NCI-H1930 (cell line): ENCODE measurements around the gene UVSSA.
"Not testable (repeated sequence)": the region's sequence is repeated elsewhere in the genome, so short reads cannot be mapped to it uniquely, and the experiment has no call there.

Experiments used
- DNase-seq, 2 experiments: peaks; one replicate each; lab custom pipeline; 2025; lab: John Stamatoyannopoulos, UW

UVSSA gene

DNA sequence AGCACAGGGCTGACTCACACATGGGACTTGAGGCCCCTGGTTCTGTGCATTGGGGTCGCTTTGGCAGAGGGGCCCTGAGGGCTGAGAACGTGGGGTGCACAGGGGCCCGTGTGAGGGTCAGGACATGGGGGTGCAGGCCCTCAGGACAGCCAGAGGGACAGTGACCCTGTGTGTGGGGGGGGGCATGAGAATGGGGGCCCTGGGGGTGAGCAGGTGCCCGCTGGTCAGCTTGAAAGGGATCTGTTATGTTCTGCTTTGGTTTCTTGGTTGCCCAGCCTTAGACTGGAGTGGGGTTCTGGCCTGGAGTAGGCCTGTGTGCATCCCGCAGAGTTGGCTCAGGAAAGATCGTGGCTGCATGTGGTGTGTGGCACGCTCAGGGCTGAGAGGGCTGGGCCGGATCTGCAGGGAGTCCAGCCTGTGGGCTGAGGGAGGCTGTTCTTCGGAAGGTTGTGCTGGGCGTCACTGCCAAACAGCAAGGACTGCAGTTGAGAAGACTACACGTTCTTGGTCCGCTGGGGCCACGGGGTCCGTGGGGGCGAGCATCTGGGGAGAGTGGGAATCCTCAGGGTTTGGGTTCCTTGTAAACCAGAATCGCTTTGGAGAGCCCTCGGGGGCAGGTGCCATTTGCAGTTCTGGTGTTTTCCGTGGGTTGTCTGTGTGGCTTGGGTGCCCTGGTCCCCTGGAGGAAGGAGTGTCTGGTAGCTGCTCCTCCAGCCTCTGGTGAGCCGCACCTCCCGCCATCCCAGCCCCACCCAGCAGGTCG is 15.2 kb upstream of the UVSSA start:
- no peak for DNase-seq

- no peak for DNase-seq
Observed at GRCh38 chr4:1332686-1333085, 14.3 kb upstream of the UVSSA start.

DNA sequence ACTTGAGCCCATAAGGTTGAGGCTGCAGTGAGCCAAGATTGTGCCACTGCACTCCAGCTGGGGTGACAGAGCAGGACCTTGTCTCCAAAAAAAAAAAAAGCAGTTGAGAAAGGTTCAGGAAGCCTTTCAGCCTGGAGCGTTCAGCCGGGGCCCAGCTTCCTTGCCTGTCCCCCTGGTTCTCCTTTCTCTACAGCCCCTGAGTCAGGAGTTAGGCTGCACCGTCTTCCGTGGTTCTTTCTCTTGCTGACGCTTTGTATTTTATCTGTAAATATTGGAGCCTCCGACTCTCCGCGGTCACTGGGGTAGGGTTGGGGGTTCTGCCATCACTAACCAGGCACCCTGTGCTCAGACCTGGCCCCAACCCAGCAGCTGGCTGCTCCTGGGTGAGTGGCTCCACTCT is 13.8 kb upstream of the UVSSA start:
- DNase-seq: no peak

DNA sequence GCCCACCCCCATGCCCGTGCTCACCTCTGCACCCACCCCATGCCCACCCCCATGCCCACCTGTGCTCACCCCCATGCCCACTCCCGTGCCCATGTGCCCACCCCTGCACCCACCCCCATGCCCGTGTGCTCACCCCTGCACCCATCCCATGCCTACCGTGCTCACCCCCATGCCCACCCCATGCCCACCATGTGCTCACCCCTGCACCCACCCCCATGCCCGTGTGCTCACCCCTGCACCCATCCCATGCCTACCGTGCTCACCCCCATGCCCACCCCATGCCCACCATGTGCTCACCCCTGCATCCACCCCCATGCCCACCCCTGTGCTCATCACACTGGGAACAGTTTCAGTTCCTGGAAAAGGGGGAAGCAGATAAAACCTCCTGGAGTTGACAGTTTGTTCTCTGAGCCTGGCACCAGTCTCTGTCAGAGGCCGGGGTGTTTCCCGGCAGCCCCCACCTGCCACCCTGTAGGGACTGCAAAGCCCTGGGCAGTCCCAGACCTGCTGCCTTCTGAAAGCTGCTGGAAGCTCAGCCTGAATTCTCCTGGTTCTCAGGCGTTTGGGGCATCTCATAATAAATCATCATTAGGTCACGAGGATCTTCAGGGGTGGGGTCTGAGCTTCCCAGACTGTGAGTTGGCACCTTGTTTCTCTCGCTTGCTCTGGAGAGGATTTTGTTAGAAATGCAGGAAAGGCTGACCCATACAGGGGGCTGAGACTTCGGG is 13.0 kb upstream of the UVSSA start:
- DNase-seq: not testable (repeated sequence)

DNA sequence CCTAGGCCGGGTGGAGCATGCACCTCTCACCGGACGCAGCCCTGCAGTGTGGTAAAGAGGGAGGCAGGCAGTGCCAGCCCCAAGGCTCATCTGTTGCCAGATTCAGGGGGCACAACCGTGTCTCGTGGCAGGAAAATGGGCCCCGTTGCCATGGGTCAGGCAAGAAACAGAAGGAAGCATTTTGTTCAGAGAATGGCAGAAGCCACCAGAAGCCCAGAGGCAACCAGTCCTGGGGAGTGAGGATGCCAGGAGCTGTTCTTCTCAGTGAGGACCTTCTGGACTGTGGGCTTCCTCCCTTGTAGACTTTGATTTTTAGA is 12.5 kb upstream of the UVSSA start:
- no peak for DNase-seq

DNA sequence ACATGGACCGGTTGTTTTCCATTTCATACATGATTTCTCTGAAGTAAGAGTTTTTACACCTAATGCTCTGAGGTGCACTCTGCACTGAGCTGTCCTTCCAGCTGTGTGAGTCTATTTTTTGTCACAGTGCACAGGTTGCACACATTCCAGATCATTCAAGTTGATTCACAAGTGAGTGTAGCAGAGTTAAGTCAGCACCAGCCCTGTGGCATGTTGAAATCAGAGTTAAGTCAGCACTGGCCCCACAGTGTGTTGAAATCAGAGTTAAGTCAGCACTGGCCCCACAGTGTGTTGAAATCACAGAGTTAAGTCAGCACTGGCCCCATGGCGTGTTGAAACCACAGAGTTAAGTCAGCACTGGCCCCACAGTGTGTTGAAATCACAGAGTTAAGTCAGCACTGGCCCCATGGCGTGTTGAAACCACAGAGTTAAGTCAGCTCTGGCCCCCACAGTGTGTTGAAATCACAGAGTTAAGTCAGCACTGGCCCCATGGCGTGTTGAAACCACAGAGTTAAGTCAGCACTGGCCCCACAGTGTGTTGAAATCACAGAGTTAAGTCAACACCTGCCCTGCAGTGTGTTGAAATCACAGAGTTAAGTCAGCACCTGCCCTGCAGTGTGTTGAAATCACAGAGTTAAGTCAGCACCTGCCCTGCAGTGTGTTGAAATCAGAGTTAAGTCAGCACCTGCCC is 11.7 kb upstream of the UVSSA start:
- DNase-seq: not testable (repeated sequence)

- DNase-seq: no peak
Observed at GRCh38 chr4:1336088-1336491, 10.9 kb upstream of the UVSSA start.

DNA sequence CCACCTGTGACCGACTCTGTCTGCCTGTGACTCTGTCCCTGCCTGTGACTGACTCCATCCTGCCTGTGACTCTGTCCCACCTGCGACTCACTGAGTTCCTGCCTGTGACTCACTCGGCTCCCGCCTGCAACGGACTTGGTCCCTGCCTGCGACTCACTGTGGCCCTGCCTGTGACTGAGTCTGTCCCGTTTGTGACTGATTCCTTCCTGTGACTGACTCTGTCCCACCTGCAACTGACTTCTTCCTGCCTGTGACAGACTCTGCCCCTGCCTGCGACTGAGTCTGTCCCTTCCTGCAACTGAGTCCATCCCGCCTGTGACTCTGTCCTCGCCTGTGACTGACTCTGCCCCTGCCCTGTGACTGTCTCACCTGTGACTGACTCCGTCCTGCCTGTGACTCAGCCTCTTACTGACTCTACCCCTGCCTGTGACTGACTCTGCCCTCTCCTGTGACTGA is 9.6 kb upstream of the UVSSA start:
- DNase-seq: no peak

GRCh38 chr4:1337951-1338751 is 8.9 kb upstream of the UVSSA start:
- DNase-seq: no peak

DNA sequence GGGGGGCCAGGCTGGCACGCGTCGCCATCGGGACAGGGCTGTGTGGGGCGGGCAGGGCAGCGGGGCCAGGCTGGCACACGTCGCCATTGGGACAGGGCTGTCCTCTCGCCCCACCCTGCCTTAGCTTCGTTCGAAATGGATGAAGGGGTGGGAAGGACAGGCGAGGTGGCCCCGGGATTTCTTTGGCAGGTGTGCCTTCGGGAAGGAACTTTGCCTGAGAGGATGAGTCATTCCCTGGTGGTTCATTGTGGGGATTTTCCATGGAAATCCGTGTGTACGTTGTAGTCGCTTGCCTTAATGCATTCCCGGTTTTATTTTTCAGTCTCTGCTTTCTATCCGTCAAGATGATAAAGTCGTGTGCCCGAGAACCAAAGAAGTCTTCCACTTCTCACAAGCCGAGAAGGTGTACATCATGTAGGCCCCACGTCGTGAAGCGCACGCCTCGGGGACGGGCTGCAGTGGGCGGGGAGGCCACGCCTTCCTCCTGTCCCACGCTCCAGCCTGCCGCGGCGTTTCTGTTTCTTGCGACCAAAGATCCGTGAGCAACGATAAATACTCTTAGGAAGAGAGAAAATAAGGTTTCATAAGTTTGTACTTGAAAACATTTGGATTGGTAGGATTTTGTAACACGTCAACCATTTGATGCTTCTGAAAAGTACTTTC is 8.1 kb upstream of the UVSSA start:
- DNase-seq: no peak

DNA sequence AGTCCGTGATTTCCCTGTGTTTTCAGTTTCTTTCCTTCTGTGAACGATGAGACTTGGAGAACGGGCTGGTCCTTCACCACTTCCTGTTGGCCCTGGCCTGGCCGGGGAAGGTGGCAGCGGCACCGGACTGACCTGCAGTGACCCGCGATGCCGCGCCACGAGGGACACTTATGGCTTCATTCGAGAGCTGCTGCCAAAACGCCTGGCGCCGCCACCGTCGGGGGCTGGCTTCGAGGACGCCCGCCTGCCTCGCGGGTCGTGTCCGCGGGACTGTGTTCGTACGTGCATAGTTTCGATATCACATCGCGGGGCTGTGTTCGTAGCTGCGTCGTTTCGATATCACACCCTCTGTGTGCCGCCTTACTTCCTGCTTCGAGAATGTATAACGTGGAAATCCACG is 7.5 kb upstream of the UVSSA start:
- DNase-seq: no peak

DNA sequence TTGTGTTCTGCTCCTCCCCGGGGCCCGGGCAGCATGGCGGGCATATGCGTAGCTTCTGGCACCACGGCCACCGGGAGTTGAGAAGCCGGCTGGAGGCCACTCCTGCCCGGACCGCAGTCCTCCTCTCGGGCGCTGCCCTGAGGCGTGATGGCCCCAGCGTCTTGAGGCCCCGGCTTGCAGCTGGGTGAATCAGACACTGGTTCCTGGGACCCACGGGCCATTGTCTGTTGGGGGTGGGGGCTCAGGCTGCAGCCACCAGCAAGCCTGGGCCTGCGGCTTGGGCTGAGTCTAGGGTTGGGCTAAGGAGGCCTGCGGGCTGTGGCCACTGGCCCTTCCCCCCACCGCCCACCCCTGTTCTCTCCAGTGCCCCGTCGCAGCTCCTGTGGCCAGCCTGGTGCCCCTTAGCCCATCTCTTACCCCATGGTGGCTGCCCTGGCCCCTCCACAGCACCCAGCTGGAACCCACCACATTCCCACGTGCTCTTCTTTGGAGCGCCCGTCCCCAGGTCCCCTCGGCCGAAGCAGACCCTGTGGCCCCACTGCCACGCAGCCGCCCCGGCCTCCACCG is 6.7 kb upstream of the UVSSA start:
- DNase-seq: no peak

GRCh38 chr4:1340861-1341260 is 6.1 kb upstream of the UVSSA start:
- no peak for DNase-seq

GRCh38 chr4:1342003-1342402 is 5.0 kb upstream of the UVSSA start:
- DNase-seq: no peak

GRCh38 chr4:1344696-1345095 is 2.3 kb upstream of the UVSSA start:
- no peak for DNase-seq

GRCh38 chr4:1345903-1346780 is 866 bp upstream of the UVSSA start:
- peak in 1 of 2 experiments; percentile 38 for DNase-seq

- DNase-seq: peak in 1 of 2 experiments; percentile 57
Observed at GRCh38 chr4:1347410-1347864, 429 bp downstream of the UVSSA start.

GRCh38 chr4:1348014-1348513 is 1.1 kb downstream of the UVSSA start:
- DNase-seq: no peak

DNA sequence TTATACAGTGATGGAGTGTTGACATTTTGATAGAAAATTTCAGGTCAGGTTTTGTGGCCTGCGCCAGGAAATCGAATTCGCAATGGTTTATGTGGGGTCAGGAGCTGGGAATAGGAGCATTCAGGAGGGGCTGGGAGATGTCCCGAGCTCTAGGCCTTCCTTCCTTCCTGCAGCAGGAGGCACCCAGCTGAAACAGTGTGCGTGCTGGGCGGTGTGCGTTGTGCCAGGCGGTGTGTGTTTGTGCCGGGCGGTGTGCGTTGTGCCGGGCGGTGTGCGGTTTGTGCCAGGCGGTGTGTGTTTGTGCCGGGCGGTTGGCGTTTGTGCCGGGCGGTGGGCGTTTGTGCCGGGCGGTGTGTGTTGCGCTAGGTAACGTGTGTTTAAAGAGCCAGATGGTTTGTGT is 1.7 kb downstream of the UVSSA start:
- DNase-seq: no peak
